HL-60/S4 (cell line): ENCODE results near the gene ZYG11B.
"Not testable (repeated sequence)": the region's sequence is repeated elsewhere in the genome, so short reads cannot be mapped to it uniquely, and the experiment has no call there.

ENCODE experiments used
- in situ Hi-C: fragments of 300-500 bp; cut with MboI; formaldehyde crosslinking; loops from 2 replicates; pipeline ENCODE4 v1.14.3; 2022; ENCODE audit warnings: low sequenced_read_pairs

ZYG11B gene

DNA sequence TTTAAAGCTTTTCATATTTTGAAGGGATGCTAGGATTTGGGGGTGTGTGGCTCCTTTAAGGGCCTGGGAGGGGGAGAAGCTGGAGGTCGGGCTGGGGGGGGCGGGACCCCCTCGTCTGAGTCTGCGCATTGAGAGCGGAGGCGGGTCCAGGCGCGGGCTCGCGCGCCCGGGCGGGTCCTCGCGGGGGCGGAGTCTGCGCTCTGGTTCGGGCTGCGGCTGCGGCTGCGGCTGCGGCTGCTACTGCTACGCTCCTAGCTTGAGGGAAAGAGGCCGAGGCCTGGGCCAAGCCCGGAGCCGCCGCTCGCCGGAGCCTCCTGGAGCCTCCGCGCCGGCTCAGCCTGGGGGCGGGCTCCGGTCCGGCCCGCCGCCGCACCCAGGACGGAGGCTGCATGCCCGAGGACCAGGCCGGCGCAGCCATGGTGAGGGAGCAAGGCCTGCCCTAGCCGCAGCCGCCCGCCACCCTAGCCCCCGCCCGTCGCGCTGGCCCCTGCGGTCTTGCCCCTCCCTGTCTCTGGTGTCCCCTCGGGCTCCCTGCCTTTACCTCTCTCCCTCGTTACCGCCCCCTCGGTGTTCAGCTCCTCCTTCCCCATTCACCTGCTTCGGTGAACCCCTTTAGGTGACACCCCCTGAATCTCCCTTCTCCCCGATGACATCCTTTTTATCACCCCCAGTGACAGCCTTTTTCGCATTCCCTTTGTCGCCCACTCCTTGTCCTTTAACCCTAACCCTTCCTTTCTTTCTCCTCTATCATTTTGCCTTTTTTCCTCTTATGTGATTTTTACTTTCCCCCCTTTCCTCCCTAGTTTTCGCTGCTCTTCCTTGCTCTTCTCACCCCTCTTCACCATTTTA, at the start of gene ZYG11B:
Gene ZYG11B, plus strand, starts transcription at position 189 of the 849 bp plus-strand sequence. Its CDS starts 201 bp downstream, at position 390.
- in situ Hi-C loops, result no loop called here

DNA sequence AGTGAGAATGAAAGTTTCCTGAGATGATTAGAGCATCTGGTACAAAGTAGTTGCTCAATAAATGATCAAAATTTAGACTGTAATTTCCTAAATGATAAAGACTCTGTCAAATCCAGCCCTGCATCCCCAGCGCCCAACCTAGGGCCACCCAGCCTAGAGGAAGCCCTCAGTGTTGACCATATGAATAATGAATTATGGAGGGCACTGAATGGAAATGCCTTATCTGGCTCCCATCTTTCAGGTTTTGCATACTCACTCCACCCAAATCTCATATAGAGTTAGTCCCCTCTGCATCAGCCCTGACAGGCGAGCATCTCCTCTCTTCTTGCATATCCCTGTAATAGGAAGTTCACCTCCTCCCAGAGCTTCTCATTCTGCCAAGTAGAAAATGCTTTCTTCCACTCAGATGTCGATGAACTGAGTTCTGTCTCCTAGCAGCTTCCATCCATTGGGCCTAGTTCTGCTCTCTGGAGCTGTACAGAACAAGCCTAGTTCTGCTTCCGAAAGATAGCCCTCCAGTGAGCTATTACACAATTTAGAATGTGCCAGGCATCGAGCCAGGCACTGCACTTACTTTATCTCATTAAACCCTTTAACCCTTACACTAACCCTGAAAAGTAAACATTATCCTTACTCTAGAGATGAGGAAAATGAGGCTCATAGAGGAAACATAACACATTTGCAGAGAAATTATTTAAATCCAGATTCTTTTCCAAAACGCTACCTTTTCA, 49.0 kb upstream of the ZYG11B start:
- in situ Hi-C loops, result no loop called here

DNA sequence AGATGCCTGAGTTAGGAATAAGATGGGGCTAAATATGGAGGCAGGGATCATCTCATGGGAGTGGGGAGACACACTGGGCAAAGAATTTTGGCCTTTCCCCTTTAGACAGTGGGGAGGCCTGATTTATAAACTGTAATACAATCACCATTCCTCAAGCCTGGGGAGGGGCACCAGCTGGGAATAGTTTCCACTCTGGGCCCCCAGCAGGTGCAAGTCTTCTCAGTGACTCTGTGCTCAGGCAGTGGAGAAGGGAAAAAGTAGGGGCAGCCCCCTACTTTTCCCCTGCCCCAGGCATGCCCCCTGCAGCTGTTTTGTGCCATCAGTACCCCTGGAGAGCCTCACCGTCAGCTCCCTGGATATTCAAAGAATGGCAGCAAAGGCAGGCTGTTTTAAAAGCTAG, 47.2 kb upstream of the ZYG11B start:
- in situ Hi-C loops, result no loop called here

DNA sequence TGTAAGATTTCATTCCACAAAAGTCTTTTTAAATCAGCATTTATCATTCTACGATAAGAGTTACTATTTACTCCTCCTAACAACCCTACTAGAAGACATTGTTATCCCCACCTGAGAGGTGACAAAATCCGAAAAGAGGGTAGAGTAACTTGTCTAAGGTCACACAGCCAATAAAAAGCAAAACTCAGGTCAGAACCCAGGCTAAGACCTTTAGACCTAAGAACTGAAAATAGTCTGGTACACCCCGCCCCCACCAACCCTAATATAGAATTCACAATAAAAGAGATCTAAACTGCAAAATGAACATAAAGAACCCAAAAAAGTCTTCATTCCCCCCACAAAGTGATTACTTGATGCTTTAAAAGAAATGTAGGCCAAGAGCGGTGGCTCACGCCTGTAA, 46.8 kb upstream of the ZYG11B start:
- in situ Hi-C loops, result no loop called here

DNA sequence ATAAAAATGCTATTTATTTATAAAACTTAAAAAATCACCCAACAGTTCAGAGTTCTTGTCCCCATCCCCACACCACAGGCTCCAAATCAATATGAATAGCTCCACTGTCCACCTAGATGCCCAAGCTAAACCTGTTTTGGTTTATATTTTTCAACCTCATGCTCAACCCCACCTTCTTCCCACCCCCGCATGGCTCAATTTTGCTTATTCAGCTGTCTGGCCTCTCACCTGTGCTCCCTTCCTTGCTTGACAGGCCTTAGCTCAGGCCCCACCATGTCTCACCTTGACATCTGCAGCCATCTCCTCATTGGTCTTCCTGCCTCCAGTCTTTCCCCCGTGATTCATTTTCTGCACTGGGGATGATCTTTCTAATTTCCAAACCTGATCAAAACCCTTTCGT, 45.9 kb upstream of the ZYG11B start:
- in situ Hi-C loops, result loop anchor here (10.0 kb wide), 2 partner anchors 266 to 556 kb away; no protein-coding TSS in a partner anchor

DNA sequence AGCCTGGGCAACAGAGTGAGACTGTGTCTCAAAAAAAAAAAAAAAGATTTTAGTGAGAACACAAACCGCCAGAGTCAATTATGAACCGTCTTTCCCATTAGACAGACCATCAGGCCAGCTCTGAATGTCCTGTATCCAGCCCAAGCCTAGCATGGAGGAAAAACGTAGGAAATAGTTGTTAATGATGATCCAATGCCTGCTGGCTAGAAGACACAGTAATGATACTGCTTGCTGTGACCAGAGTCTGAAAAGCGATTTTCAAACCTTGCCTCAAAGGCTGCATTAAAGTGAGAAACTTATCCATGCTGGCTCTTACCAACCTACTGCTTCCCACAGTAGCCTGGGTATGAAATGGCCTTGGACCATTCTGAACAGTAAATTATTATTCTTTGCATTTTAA, 45.1 kb upstream of the ZYG11B start:
- in situ Hi-C loops, result loop anchor here (10.0 kb wide), 2 partner anchors 266 to 556 kb away; no protein-coding TSS in a partner anchor

- in situ Hi-C loops, result loop anchor here (10.0 kb wide), 2 partner anchors 269 to 559 kb away; no protein-coding TSS in a partner anchor
These were observed 42.8 kb upstream of the ZYG11B start for GRCh38 chr1:52683367-52683940.

- in situ Hi-C loops, result loop anchor here (10.0 kb wide), 2 partner anchors 270 to 560 kb away; no protein-coding TSS in a partner anchor
These were observed 41.7 kb upstream of the ZYG11B start for GRCh38 chr1:52684545-52684944.

DNA sequence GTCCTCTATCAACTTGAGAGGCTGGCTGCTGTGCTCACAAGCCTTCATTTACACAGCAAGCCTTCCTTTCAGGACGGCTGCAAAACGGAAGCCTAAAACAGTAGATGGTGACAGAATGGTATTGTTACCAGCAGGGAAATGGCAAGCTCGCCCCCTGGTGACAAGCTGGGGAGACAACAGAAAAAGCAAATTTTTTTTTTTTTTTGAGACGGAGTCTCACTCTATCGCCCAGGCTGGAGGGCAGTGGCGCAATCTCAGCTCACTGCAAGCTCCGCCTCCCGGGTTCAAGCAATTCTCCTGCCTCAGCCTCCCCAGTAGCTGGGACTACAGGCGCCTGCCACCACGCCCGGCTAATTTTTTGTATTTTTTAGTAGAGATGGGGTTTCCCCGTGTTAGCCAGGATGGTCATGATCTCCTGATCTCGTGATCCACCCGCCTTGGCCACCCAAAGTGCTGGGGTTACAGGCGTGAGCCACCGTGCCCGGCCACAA, 39.9 kb upstream of the ZYG11B start:
- in situ Hi-C loops, result loop anchor here (10.0 kb wide), 2 partner anchors 272 to 562 kb away; no protein-coding TSS in a partner anchor

DNA sequence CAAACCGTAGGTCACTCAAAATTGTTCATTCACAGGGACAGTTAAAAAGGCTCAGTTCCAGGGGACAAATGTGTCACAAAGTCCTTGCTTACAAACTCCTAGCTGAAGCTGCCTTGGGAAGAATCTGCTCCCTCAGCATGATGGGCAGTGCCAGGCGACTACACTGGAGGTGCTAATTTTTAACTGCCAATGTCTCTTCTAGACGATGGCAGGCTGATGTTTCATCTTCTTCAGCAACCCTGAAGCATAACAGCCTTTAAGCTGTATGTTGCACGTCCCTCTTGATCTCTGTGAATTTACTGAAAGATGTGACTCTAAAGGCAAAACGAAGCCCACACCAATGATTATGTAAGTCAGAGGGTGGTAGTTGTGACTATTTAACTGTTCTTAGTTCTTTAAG, 39.4 kb upstream of the ZYG11B start:
- in situ Hi-C loops, result loop anchor here (10.0 kb wide), 2 partner anchors 272 to 562 kb away; no protein-coding TSS in a partner anchor

- in situ Hi-C loops, result no loop called here
These were observed 34.4 kb upstream of the ZYG11B start for GRCh38 chr1:52691821-52692220.

DNA sequence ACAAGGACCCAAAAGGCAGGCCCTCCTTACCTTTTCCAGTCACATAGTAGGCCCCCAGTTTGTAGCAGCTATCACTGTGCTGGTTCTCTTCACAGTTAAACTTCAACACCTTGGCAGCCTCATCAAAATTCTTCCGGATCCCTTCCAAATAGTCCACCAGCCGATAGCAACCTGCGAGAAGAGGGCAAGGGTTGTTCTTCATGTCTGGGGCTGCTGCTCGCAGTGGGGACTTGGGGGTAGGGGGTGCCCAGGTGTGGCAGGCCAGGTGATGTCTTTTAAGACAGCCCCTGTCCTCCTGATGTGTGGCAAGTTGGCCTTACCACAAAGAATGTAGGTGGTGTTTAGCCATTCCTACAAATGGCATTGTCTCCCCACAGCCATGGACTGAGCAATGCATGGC, 33.6 kb upstream of the ZYG11B start:
- in situ Hi-C loops, result no loop called here

DNA sequence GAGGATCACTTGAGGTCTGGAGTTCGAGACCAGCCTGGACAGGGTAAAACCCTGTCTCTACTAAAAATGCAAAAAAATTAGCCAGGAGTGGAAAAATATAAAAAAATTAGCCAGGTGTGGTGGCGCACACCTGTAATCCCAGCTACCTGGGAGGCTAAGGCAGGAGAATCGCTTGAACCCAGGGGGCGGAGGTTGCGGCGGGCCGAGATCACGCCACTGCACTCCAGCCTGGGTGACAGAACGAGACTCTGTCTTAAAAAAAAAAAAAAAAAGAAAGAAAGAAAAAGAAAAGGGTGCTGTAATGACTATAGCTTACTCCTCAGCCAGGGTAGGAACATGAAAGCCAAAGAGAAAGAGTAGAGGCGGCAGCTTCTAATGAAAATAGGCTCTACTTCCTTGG, 32.9 kb upstream of the ZYG11B start:
- in situ Hi-C loops, result not testable (repeated sequence)

- in situ Hi-C loops, result no loop called here
These were observed 32.4 kb upstream of the ZYG11B start for GRCh38 chr1:52693843-52694242.

- in situ Hi-C loops, result no loop called here
These were observed 30.6 kb upstream of the ZYG11B start for GRCh38 chr1:52695627-52696026.

DNA sequence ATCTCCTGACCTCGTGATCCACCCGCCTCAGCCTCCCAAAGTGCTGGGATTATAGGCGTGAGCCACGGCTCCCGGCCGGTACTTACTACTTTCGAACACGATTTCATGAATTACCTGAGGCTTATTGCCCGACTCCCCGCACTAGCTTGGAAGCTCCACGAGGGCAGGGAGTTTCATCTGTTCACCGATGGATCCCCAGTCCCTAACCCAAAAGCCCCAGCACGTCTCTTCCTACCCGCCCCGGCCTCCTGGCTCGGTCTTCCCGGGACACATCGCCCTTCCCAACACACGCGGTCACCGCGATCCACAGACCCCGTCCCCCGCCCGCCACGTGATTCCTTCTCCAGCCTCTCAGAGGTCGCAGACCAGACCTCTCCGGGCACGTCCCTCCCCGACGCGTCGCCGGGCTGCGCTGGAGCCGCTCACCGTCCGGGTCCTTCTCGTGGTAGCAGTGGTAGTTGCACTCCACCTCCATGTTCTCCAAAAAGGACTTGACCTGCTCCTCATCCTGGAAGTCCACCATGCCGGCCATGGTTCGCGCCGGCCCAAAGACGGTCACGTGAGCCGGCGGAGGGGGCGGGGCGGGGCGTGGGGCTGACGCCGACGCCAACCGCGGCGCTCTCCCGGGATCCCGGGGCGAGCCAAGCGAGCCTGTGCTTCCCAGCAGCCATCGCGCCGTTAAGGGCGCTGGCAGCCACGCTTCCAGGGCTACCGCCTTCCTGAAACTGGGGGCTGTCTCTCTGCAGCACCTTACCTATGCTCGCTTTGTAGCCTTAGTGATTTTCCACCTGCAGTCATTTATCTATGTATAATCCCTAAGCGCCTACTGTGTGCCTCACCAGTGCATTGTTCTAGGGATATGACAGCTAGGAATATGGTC, 28.2 kb upstream of the ZYG11B start, which contains the start of gene COA7:
Gene COA7, minus strand, starts transcription at position 553 of the 880 bp plus-strand sequence. Its CDS starts 21 bp downstream, at position 532.
- in situ Hi-C loops, result no loop called here

- in situ Hi-C loops, result loop anchor here (10.0 kb wide), 1 partner anchor 482 kb away; no protein-coding TSS in a partner anchor
These were observed 23.1 kb upstream of the ZYG11B start for GRCh38 chr1:52702886-52703787.

DNA sequence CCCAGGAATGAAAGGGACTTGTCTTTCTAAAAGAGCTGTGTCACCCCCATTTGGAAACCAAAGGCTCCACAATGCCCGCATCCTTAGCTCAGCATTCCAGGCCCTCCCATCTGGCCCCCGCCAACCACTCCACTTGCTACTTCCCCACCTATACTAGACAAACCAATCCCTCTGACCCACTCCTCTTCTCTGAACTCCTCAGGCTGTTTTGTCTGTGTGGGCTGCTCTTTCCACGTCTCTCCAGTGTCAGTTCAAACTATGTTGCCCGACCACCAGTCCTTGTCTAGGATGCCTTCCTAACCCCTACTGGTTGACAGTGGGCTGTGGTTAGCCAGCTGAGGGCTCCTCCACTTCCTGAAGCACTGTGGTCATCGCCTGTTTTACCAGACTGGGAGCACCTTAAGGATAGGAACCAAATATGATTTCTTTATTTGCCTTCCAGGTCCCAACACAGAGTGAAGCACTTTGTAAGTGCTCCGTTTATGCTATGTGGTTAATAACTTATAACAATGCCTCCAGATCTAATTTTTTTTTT, 20.1 kb upstream of the ZYG11B start:
- in situ Hi-C loops, result loop anchor here (10.0 kb wide), 1 partner anchor 479 kb away; no protein-coding TSS in a partner anchor
